ENCODE measurements around the gene DPP9. TPM values are rescaled to one million over a fixed set of nuclear protein-coding genes. Genes with fewer than 3 reads are reported as not detected.

Gene DPP9
- total and polyA plus RNA-seq, 2 of the 8 experiments (the other 6 are each of a cell fraction or from before 2014, with no cell fraction given), result 11.6 to 40.7 TPM

- TF ChIP-seq RNF2 (IDR thresholded peaks at IDR 0.05; ENCODE audit: borderline replicate concordance, low read depth, low read length, missing control alignments, poor library complexity, severe bottlenecking), result no peak
- TF ChIP-seq SIRT6 (IDR thresholded peaks at IDR 0.05; ENCODE audit: low read length), result no peak
- no peak for TF ChIP-seq SIX5 (IDR thresholded peaks at IDR 0.05; ENCODE audit: low read depth, low read length)
- no peak for TF ChIP-seq NANOG (IDR thresholded peaks at IDR 0.05; ENCODE audit: insufficient read depth, low read depth, low read length, poor library complexity, severe bottlenecking)
- no peak for TF ChIP-seq CHD1 (IDR thresholded peaks at IDR 0.05; ENCODE audit: low read depth, low read length)
These were observed 15.1 kb upstream of the DPP9 start (continued) for GRCh38 chr19:4738734-4739133.
